Urinary bladder (tissue), 4 donors: ENCODE measurements around the gene THBD. TPM values are rescaled to one million over a fixed set of nuclear protein-coding genes. Genes with fewer than 3 reads are reported as not detected.

ENCODE experiments used
- DNase-seq: peaks from one replicate; pipeline ENCODE4 v3.0.0-alpha.2; 2015; ENCODE audit errors: extremely low spot score
- H3K27ac ChIP-seq: one replicate; pipeline ENCODE4 v1.5.1; 2013; ENCODE audit warnings: low read depth, mild to moderate bottlenecking, moderate library complexity
- H3K36me3 ChIP-seq: one replicate; pipeline ENCODE4 v1.6.1; 2013; ENCODE audit warnings: mild to moderate bottlenecking, moderate library complexity; ENCODE audit not compliant: insufficient read depth
- H3K4me1 ChIP-seq: one replicate; pipeline ENCODE4 v1.6.1; 2013; ENCODE audit warnings: mild to moderate bottlenecking, moderate library complexity; ENCODE audit not compliant: insufficient read depth
- H3K4me3 ChIP-seq: one replicate; pipeline ENCODE4 v1.5.1; 2013; ENCODE audit warnings: low read depth, low read length
- WGBS: extraction: QIAGEN DNeasy Blood & Tissue Kit; methylation state at CpG from one replicate; pipeline ENCODE4 v1.1.7; 2013; 5-methylcytosine and 5-hydroxymethylcytosine counted together
- polyA plus RNA-seq: library from polyadenylated mRNA; stranded (reverse); fragments of 200-250 nt; gene quantifications from one replicate; pipeline ENCODE4 v1.2.3, GENCODE V29; 2013
- total RNA-seq: library from RNA; depleted of rRNA; stranded (reverse); fragments of >200 nt; gene quantifications from one replicate; pipeline ENCODE4 v1.2.3, GENCODE V29; 2014
- donor health status: healthy with polysubstance abuse.
- donor health status: healthy.

Gene THBD
- total and polyA plus RNA-seq, 2 donors, result 11.1 to 55.0 TPM

DNA sequence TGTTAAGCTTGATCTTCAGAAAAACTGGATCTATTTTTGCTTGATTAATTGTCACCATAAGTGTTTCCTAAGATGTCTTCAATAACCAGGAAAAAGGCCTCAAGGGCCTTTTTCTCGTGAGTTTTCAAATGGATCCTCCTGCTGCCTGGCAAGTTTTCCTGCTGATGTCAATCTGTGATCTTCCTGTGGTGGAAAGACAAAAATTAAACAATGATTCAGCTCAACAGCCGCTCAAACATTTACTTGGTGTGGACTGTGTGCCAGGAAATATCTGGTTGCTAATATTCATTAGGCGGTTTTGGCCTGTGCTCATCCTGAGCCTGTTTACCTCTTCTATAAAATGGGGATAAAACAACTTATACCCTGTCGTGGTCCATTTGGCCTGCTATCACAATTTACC, 49.7 kb downstream of the THBD start:
- DNase-seq, result no peak
- Histone ChIP-seq H3K4me3 (no peak overlapping the region), H3K36me3 (no peaks in the 10 kb centered on the region), H3K27ac (no peak overlapping the region), H3K4me1 (no peaks in the 10 kb centered on the region)
- WGBS, result 59% methylated on average over 4 of the region's 4 CpGs

DNA sequence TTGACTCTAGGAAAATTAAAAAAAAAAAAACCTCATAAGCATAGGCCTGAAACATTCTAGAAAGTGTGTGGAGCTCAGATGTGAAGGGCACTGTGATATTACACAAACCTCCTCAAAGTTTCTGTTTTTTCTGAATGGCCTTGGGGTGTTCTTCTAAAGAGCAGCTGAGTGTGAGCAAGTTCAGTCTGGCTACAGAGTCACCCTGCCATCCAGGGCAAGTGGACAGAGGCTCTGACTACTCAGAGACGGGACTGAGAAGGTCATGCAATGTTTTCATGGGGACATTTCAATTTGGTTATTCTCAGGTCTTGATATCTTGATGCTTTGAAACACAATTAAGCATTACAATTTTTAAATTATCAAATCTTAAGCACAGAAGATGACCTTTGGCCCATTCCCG, 51.0 kb downstream of the THBD start:
- no peak for DNase-seq
- no peaks in the 10 kb centered on the region for H3K4me1 ChIP-seq
- WGBS, result 97% methylated on average over 2 of the region's 2 CpGs
- H3K4me3 ChIP-seq, result no peak overlapping the region
- H3K36me3 ChIP-seq, result no peaks in the 10 kb centered on the region
- no peak overlapping the region for H3K27ac ChIP-seq

DNA sequence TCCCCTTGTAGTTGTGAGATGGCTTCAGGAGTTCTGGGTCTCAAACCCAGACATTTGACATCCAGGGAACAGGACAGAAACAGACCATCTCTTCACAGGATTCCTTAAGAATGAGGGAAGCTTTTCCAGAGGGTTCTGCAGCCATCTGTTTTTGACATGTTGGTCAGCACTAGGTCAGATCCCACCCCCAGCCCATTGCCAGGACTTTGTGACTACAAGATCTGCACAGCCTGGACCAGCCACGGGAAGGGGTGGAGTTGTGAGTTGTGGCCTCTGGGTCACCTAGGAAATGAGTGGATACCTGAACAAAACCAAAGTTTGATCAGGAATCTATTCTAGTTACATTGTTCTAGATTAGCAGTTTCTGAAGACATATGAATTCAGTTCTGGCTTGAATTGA, 53.5 kb downstream of the THBD start:
- WGBS, result 80% methylated on average over 1 of the region's 1 CpG
- Histone ChIP-seq H3K36me3 (no peaks in the 10 kb centered on the region), H3K27ac (no peak overlapping the region), H3K4me1 (no peaks in the 10 kb centered on the region), H3K4me3 (no peak overlapping the region)
- no peak for DNase-seq

Other genes starting within 250 kb of the THBD start
- not detected for gene SSTR4, start 14.4 kb downstream of the THBD start, total RNA-seq
- 0.06 TPM for gene SSTR4, start 14.4 kb downstream of the THBD start, polyA plus RNA-seq
- gene CD93, start 36.7 kb upstream of the THBD start, total RNA-seq, result 72.8 TPM
- 52.6 TPM for gene CD93, start 36.7 kb upstream of the THBD start, polyA plus RNA-seq